ENCODE results near the gene DCK.
"Not testable (repeated sequence)": the region's sequence is repeated elsewhere in the genome, so short reads cannot be mapped to it uniquely, and the experiment has no call there.

DNA sequence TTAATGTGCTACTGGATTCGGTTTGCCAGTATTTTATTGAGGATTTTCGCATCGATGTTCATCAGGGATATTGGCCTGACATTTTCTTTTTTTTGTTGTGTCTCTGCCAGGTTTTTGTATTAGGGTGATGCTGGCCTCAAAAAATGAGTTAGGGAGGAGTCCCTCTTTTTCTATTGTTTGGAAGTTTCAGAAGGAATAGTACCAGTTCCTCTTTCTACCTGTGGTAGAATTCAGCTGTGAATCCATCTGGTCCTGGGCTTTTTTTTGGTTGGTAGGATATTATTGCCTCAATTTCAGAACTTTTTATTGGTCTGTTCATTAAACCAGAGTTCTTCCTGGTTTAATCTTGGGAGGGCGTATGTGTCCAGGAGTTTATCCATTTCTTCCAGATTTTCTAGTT lies 7.9 kb downstream of the DCK start:
- TF ChIP-seq SRF (CRISPR knock-in tag; IDR thresholded peaks at IDR 0.05); ZNF24 (IDR thresholded peaks at IDR 0.05); ZFP36 (IDR thresholded peaks at IDR 0.05; ENCODE audit: low read depth, low read length, partially characterized antibody); KDM4B (IDR thresholded peaks at IDR 0.05; ENCODE audit: borderline replicate concordance in 2 of 2, low read depth in 1 of 2); FIP1L1 (IDR thresholded peaks at IDR 0.05; ENCODE audit: low read depth, low read length, poor library complexity, severe bottlenecking); MTA3 (IDR thresholded peaks at IDR 0.05; ENCODE audit: borderline replicate concordance): not testable (repeated sequence)
- TF ChIP-seq, protein P1, sequence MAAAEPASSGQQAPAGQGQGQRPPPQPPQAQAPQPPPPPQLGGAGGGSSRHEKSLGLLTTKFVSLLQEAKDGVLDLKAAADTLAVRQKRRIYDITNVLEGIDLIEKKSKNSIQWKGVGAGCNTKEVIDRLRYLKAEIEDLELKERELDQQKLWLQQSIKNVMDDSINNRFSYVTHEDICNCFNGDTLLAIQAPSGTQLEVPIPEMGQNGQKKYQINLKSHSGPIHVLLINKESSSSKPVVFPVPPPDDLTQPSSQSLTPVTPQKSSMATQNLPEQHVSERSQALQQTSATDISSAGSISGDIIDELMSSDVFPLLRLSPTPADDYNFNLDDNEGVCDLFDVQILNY (CRISPR knock-in tag; IDR thresholded peaks at IDR 0.05): not testable (repeated sequence)
